HepG2 (cell line): ENCODE measurements around the gene RPAP3. TPM values are rescaled to one million over a fixed set of nuclear protein-coding genes. Genes with fewer than 3 reads are reported as not detected.

Experiments used
- CCAR2 ChIP-seq: fragments of 200-400 bp; formaldehyde crosslinking; optimal IDR thresholded peaks from 2 replicates; pipeline ENCODE3; 2018; ENCODE audit warnings: low read depth, mild to moderate bottlenecking, low read length, moderate library complexity
- CENPX ChIP-seq: sonication (generic); formaldehyde crosslinking; IDR thresholded peaks from 2 replicates; pipeline ENCODE4 v1.9.0; 2021; ENCODE audit warnings: mild to moderate bottlenecking, missing genetic modification reagents, moderate library complexity
- CREB1 ChIP-seq, 2 experiments: fragments of 450-650 bp in 1 of 2; IDR thresholded peaks; 2 replicates each; pipeline ENCODE4 v1.6.1; 2016 to 2017; ENCODE audit warnings: control low read depth in 1 of 2, mild to moderate bottlenecking in 1 of 2, missing compliant biosample characterization in 1 of 2, missing genetic modification characterization in 1 of 2
- CREBL2 ChIP-seq: sonication (generic); formaldehyde crosslinking; IDR thresholded peaks from 2 replicates; pipeline ENCODE4 v1.8.1; 2023; ENCODE audit warnings: missing genetic modification reagents, mild to moderate bottlenecking, borderline replicate concordance
- GMEB2 ChIP-seq: IDR thresholded peaks from 2 replicates; pipeline ENCODE4 v1.6.1; 2016; ENCODE audit warnings: missing biosample characterization, missing genetic modification reagents, low read depth
- HNRNPH1 ChIP-seq: fragments of 200-400 bp; formaldehyde crosslinking; optimal IDR thresholded peaks from 2 replicates; pipeline ENCODE3; 2017; ENCODE audit warnings: mild to moderate bottlenecking, low read depth, low read length
- MATR3 ChIP-seq: sonication (generic); formaldehyde crosslinking; IDR thresholded peaks from 2 replicates; pipeline ENCODE4 v1.4.0; 2020; ENCODE audit warnings: missing genetic modification reagents
- MAX ChIP-seq: IDR thresholded peaks from 2 replicates; pipeline ENCODE4 v1.6.1; 2012; ENCODE audit warnings: inconsistent platforms
- MLXIP ChIP-seq: sonication (generic); formaldehyde crosslinking; IDR thresholded peaks from 2 replicates; pipeline ENCODE4 v1.9.0; 2021; ENCODE audit warnings: missing genetic modification reagents, borderline replicate concordance
- MXD3 ChIP-seq: IDR thresholded peaks from 2 replicates; pipeline ENCODE4 v1.6.1; 2016; ENCODE audit warnings: mild to moderate bottlenecking, missing biosample characterization, missing genetic modification reagents
- MYNN ChIP-seq: sonication (generic); formaldehyde crosslinking; IDR thresholded peaks from 2 replicates; pipeline ENCODE4 v1.4.0; 2020; ENCODE audit warnings: mild to moderate bottlenecking, low read depth, missing genetic modification reagents
- RARA ChIP-seq: IDR thresholded peaks from 2 replicates; pipeline ENCODE4 v1.6.1; 2016; ENCODE audit warnings: missing genetic modification reagents, missing compliant biosample characterization
- SMARCC2 ChIP-seq: fragments of 450-650 bp; IDR thresholded peaks from 2 replicates; pipeline ENCODE4 v1.6.1; 2017; ENCODE audit warnings: antibody characterized with exemption, mild to moderate bottlenecking
- TFAP4 ChIP-seq: sonication (generic); IDR thresholded peaks from 2 replicates; pipeline ENCODE4 v1.6.1; 2016; ENCODE audit warnings: low read depth, borderline replicate concordance
- ZFP62 ChIP-seq: sonication (generic); formaldehyde crosslinking; IDR thresholded peaks from 2 replicates; pipeline ENCODE4 v1.4.0; 2020; ENCODE audit warnings: missing genetic modification reagents
- ZNF24 ChIP-seq: fragments of 450-650 bp; IDR thresholded peaks from 2 replicates; pipeline ENCODE4 v1.6.1; 2017; ENCODE audit warnings: antibody characterized with exemption, mild to moderate bottlenecking
- ZNF264 ChIP-seq: sonication (generic); formaldehyde crosslinking; IDR thresholded peaks from 2 replicates; pipeline ENCODE4 v1.4.0; 2020; ENCODE audit warnings: missing genetic modification reagents
- ZNF354B ChIP-seq: sonication (generic); formaldehyde crosslinking; IDR thresholded peaks from 2 replicates; pipeline ENCODE4 v1.8.0; 2022; ENCODE audit warnings: mild to moderate bottlenecking, missing genetic modification reagents
- ZNF432 ChIP-seq: sonication (generic); formaldehyde crosslinking; IDR thresholded peaks from 2 replicates; pipeline ENCODE4 v1.5.0; 2020; ENCODE audit warnings: missing genetic modification reagents, mild to moderate bottlenecking, borderline replicate concordance
- ZNF543 ChIP-seq: sonication (generic); formaldehyde crosslinking; IDR thresholded peaks from 2 replicates; pipeline ENCODE4 v1.4.0; 2020; ENCODE audit warnings: mild to moderate bottlenecking, missing genetic modification reagents
- ZNF556 ChIP-seq: sonication (generic); formaldehyde crosslinking; IDR thresholded peaks from 2 replicates; pipeline ENCODE4 v1.4.0; 2020; ENCODE audit warnings: mild to moderate bottlenecking, missing genetic modification reagents, borderline replicate concordance
- ZNF790 ChIP-seq: sonication (generic); formaldehyde crosslinking; IDR thresholded peaks from 2 replicates; pipeline ENCODE4 v1.8.0; 2022; ENCODE audit warnings: missing genetic modification reagents, mild to moderate bottlenecking, borderline replicate concordance
- polyA plus RNA-seq, 8 experiments: library from polyadenylated mRNA; depleted of rRNA in 3 of 8; stranded (reverse) in 7 of 8; unstranded in 1 of 8; fragments of >200 nt; fragmentation: Illumina TruSeq in 4 of 8; extraction: Trizol in 4 of 8; gene quantifications; 2 replicates each; pipeline versions ENCODE4 v1.2.1 to v1.2.3, GENCODE V29; 2011 to 2016; ENCODE audit warnings: low read depth in 4 of 8, missing spikeins in 1 of 8, mixed read lengths in 1 of 8; ENCODE audit not compliant: insufficient read depth in 1 of 8
- total RNA-seq, 5 experiments: library from RNA; depleted of rRNA; stranded (reverse); fragments of >200 nt; fragmentation: Illumina TruSeq; extraction: Trizol; gene quantifications; 2 replicates each; pipeline ENCODE4 v1.2.3, GENCODE V29; 2016; ENCODE audit warnings: low read depth in 1 of 5

Gene RPAP3
- total and polyA plus RNA-seq, 2 of the 13 experiments (the other 11 are each of a cell fraction or from before 2014, with no cell fraction given): 8.8 to 32.8 TPM

- TF ChIP-seq MAX (peak; percentile 65), MYNN (CRISPR knock-in tag) (no peak), CREBL2 (peak; percentile 31; the same call in 1 of the 2 replicates), ZNF556 (peak; percentile 80; the same call in 1 of the 2 replicates), RARA (no peak), ZNF790 (CRISPR knock-in tag) (peak; percentile 46; the same call in 1 of the 2 replicates), CENPX (CRISPR knock-in tag) (no peak), MXD3 (CRISPR knock-in tag) (peak; percentile 61; the same call in 1 of the 2 replicates), CREB1 (IDR thresholded peaks at IDR 0.05) (peak; percentile 65), CREB1 (CRISPR knock-in tag; IDR thresholded peaks at IDR 0.05) (no peak), TFAP4 (no peak; the same call in 1 of the 2 replicates), CCAR2 (no peak), GMEB2 (no peak), ZNF264 (no peak), HNRNPH1 (no peak), ZNF432 (CRISPR knock-in tag) (no peak), SMARCC2 (no peak), ZNF354B (CRISPR knock-in tag) (0 out of 2 replicates have a peak, but pooled peaks have one; percentile 53), MLXIP (CRISPR knock-in tag) (no peak), ZNF24 (no peak), MATR3 (CRISPR knock-in tag) (no peak), ZFP62 (no peak), ZNF543 (peak; percentile 71; the same call in 1 of the 2 replicates)
- TF ChIP-seq, all 625 proteins: peak for 244
Measured at GRCh38 chr12:47705566-47706425, at the start of gene RPAP3 (continued).
